Transverse colon (tissue), 3 donors: ENCODE measurements around the gene MCRIP2.

Experiments
- EP300 ChIP-seq: sonication (generic); formaldehyde crosslinking; IDR thresholded peaks from one replicate; pipeline ENCODE4 v1.6.1; 2017; ENCODE audit warnings: antibody characterized with exemption, low read depth
- POLR2A ChIP-seq: fragments of 450-650 bp; IDR thresholded peaks from one replicate; pipeline ENCODE4 v1.6.1; 2016; ENCODE audit warnings: antibody characterized with exemption, mild to moderate bottlenecking, moderate library complexity
- POLR2AphosphoS5 ChIP-seq, 3 donors: sonication (generic); formaldehyde crosslinking; IDR thresholded peaks; one replicate each; pipeline ENCODE4 v1.6.1; 2016; ENCODE audit warnings: antibody characterized with exemption in 3 of 3

- no peak for TF ChIP-seq POLR2A
- no peak for TF ChIP-seq POLR2AphosphoS5 (IDR thresholded peaks at IDR 0.05)
- no peak for TF ChIP-seq EP300
These were observed 1.4 kb downstream of the MCRIP2 start for GRCh38 chr16:643050-643368.
